WTC11 (cell line): ENCODE data around the gene TRAPPC3. TPM values are rescaled to one million over a fixed set of nuclear protein-coding genes. Genes with fewer than 3 reads are reported as not detected.

Experiments
- ATAC-seq: fragments of 200-7000 bp; cut with Tn5 transposase; 2 replicates; pipeline ENCODE4 v1.10.0; 2021; ENCODE audit warnings: mild to moderate bottlenecking, moderate library complexity
- CTCF ChIA-PET: fragments of 300-600 bp; sonication (Branson Sonifier 250); formaldehyde crosslinking; loops from one replicate; lab custom pipeline; 2021; ENCODE audit warnings: antibody characterized with exemption; lab: Charles Lee
- POLR2A ChIA-PET: fragments of 350-600 bp; sonication (Branson Sonifier 250); formaldehyde crosslinking; loops from one replicate; lab custom pipeline; 2021; ENCODE audit warnings: antibody characterized with exemption; lab: Charles Lee
- DNase-seq: peaks from one replicate; pipeline ENCODE4 v3.0.0; 2021; ENCODE audit warnings: low spot score
- H3K27ac Mint-ChIP-seq: 2 replicates; pipeline ENCODE4 v1.8.0; 2021; ENCODE audit warnings: mixed read lengths
- H3K27me3 Mint-ChIP-seq: 2 replicates; pipeline ENCODE4 v1.8.0; 2021; ENCODE audit warnings: low read depth, mild to moderate bottlenecking, moderate library complexity, mixed read lengths
- H3K36me3 Mint-ChIP-seq: 2 replicates; pipeline ENCODE4 v1.8.0; 2021; ENCODE audit warnings: mixed read lengths
- H3K4me1 Mint-ChIP-seq: 2 replicates; pipeline ENCODE4 v1.8.0; 2022; ENCODE audit warnings: mixed read lengths
- H3K4me3 Mint-ChIP-seq: 2 replicates; pipeline ENCODE4 v1.8.0; 2021; ENCODE audit warnings: mild to moderate bottlenecking, moderate library complexity, mixed read lengths
- H3K9me3 Mint-ChIP-seq: 2 replicates; pipeline ENCODE4 v1.8.0; 2021; ENCODE audit warnings: mixed read lengths
- ATF3 ChIP-seq: sonication (generic); formaldehyde crosslinking; conservative IDR thresholded peaks from 2 replicates; pipeline ENCODE4 v1.8.1; 2022; ENCODE audit warnings: mild to moderate bottlenecking, missing genetic modification reagents
- ATF6 ChIP-seq: sonication (generic); formaldehyde crosslinking; IDR thresholded peaks from 2 replicates; pipeline ENCODE4 v1.8.1; 2023; ENCODE audit warnings: mild to moderate bottlenecking, missing genetic modification reagents
- CBFB ChIP-seq: sonication (generic); formaldehyde crosslinking; IDR thresholded peaks from 2 replicates; pipeline ENCODE4 v1.8.1; 2022; ENCODE audit warnings: mild to moderate bottlenecking, low read depth, missing genetic modification reagents
- CREM ChIP-seq: sonication (generic); formaldehyde crosslinking; IDR thresholded peaks from 2 replicates; pipeline ENCODE4 v1.8.1; 2022; ENCODE audit warnings: mild to moderate bottlenecking, missing genetic modification reagents, moderate library complexity
- ESRRA ChIP-seq: sonication (generic); formaldehyde crosslinking; IDR thresholded peaks from 2 replicates; pipeline ENCODE4 v1.8.1; 2022; ENCODE audit warnings: mild to moderate bottlenecking, missing genetic modification reagents, borderline replicate concordance
- FOXK1 ChIP-seq: sonication (generic); formaldehyde crosslinking; IDR thresholded peaks from 2 replicates; pipeline ENCODE4 v1.8.0; 2022; ENCODE audit warnings: mild to moderate bottlenecking, moderate library complexity, missing genetic modification reagents
- JAZF1 ChIP-seq: fragments of 250-450 bp; sonication (Bioruptor Pico); IDR thresholded peaks from 2 replicates; pipeline ENCODE4 v1.9.0; 2021; ENCODE audit warnings: moderate library complexity, mild to moderate bottlenecking, inconsistent platforms
- KAT7 ChIP-seq: sonication (generic); formaldehyde crosslinking; IDR thresholded peaks from 2 replicates; pipeline ENCODE4 v1.8.1; 2023; ENCODE audit warnings: missing genetic modification reagents, mild to moderate bottlenecking, borderline replicate concordance
- SOX15 ChIP-seq: fragments of 250-450 bp; sonication (Bioruptor Pico); IDR thresholded peaks from 2 replicates; pipeline ENCODE4 v1.9.0; 2021; ENCODE audit warnings: mild to moderate bottlenecking
- SP1 ChIP-seq: sonication (generic); formaldehyde crosslinking; conservative IDR thresholded peaks from 2 replicates; pipeline ENCODE4 v1.8.1; 2022; ENCODE audit warnings: missing genetic modification reagents
- USF2 ChIP-seq: sonication (generic); formaldehyde crosslinking; IDR thresholded peaks from 2 replicates; pipeline ENCODE4 v1.8.1; 2023; ENCODE audit warnings: mild to moderate bottlenecking, missing genetic modification reagents, moderate library complexity
- ZNF416 ChIP-seq: fragments of 250-450 bp; sonication (Bioruptor Pico); IDR thresholded peaks from 2 replicates; pipeline ENCODE4 v1.9.0; 2021; ENCODE audit warnings: mild to moderate bottlenecking, inconsistent platforms
- total RNA-seq: library from RNA; stranded (reverse); gene quantifications from 3 replicates; pipeline ENCODE4 v1.2.3, GENCODE V29; 2021
- TF ChIP-seq, protein P1 (sequence below): sonication (generic); formaldehyde crosslinking; IDR thresholded peaks from 2 replicates; pipeline ENCODE4 v1.8.0; 2022; ENCODE audit warnings: mild to moderate bottlenecking, missing genetic modification reagents
- TF ChIP-seq, protein P2 (sequence below): fragments of 250-450 bp; sonication (Bioruptor Pico); conservative IDR thresholded peaks from 2 replicates; pipeline ENCODE4 v1.9.0; 2021; ENCODE audit warnings: mild to moderate bottlenecking
- TF ChIP-seq, protein P3 (sequence below): sonication (generic); formaldehyde crosslinking; IDR thresholded peaks from 2 replicates; pipeline ENCODE4 v1.8.1; 2023; ENCODE audit warnings: mild to moderate bottlenecking, missing genetic modification reagents, borderline replicate concordance
- TF ChIP-seq, protein P4 (sequence below): fragments of 250-450 bp; sonication (Bioruptor Pico); IDR thresholded peaks from 2 replicates; pipeline ENCODE4 v1.8.0; 2021; ENCODE audit warnings: mild to moderate bottlenecking

The TRAPPC3 gene
- total RNA-seq, 1 experiment from 2014 or later, result 48.9 TPM

DNA sequence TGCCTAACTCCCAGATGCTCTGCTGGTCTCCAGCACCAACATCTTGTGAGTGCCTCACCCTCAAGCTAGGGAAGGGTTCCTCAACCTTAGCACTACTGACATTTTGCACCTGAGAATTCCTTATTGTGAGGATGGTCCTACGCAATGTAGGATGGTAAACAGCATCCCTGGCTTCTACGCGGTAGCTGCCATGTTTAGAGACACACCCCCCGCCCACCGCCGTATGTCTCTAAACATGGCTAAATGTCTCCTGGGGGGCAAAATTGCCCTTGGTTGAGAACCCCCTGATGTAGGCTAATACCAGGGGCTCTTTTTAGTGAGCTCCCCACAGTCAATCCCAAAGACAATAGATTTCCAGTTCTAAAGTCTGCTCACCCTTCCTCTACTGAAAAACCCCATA, 4.2 kb upstream of the TRAPPC3 start (continued):
- TF ChIP-seq, protein P1, sequence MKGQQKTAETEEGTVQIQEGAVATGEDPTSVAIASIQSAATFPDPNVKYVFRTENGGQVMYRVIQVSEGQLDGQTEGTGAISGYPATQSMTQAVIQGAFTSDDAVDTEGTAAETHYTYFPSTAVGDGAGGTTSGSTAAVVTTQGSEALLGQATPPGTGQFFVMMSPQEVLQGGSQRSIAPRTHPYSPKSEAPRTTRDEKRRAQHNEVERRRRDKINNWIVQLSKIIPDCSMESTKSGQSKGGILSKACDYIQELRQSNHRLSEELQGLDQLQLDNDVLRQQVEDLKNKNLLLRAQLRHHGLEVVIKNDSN (CRISPR knock-in tag), result no peak
- no peak for TF ChIP-seq ATF6 (CRISPR knock-in tag)
- no peak for TF ChIP-seq SP1
- TF ChIP-seq KAT7, result no peak
- TF ChIP-seq ZNF416 (CRISPR knock-in tag), result no peak
- TF ChIP-seq, protein P2, sequence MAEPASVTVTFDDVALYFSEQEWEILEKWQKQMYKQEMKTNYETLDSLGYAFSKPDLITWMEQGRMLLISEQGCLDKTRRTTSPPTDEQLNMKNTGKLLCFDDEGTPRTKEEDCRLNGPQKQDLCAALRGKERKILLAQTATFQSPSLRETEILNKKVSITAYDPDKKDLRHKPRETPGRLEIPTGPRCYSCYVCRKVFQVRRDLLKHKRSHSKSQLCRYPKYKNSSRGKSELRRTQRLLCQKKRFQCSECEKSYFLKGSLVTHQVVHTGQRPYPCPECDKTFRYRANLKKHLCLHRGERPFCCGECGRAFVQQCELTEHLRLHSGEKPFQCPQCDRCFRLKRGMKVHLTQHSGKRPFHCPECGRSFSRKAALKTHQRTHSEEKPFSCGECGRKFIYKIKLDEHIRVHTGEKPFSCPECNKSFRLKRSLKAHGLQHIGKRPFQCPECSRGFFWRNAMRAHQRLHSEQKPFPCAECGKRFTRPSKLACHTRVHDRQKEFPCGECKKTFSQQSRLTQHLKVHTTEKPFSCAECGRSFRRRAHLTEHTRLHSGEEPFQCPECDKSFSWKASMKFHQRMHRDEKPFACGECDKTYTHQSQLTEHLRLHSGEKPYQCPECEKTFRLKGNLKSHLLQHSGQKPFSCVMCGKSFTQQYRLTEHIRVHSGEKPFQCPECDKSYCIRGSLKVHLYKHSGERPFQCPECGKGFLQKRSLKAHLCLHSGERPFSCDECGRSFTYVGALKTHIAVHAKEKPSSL (CRISPR knock-in tag), result no peak
- TF ChIP-seq ATF3 (CRISPR knock-in tag), result no peak
- TF ChIP-seq, protein P3, sequence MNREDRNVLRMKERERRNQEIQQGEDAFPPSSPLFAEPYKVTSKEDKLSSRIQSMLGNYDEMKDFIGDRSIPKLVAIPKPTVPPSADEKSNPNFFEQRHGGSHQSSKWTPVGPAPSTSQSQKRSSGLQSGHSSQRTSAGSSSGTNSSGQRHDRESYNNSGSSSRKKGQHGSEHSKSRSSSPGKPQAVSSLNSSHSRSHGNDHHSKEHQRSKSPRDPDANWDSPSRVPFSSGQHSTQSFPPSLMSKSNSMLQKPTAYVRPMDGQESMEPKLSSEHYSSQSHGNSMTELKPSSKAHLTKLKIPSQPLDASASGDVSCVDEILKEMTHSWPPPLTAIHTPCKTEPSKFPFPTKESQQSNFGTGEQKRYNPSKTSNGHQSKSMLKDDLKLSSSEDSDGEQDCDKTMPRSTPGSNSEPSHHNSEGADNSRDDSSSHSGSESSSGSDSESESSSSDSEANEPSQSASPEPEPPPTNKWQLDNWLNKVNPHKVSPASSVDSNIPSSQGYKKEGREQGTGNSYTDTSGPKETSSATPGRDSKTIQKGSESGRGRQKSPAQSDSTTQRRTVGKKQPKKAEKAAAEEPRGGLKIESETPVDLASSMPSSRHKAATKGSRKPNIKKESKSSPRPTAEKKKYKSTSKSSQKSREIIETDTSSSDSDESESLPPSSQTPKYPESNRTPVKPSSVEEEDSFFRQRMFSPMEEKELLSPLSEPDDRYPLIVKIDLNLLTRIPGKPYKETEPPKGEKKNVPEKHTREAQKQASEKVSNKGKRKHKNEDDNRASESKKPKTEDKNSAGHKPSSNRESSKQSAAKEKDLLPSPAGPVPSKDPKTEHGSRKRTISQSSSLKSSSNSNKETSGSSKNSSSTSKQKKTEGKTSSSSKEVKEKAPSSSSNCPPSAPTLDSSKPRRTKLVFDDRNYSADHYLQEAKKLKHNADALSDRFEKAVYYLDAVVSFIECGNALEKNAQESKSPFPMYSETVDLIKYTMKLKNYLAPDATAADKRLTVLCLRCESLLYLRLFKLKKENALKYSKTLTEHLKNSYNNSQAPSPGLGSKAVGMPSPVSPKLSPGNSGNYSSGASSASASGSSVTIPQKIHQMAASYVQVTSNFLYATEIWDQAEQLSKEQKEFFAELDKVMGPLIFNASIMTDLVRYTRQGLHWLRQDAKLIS (CRISPR knock-in tag), result no peak
- TF ChIP-seq CREM (CRISPR knock-in tag), result no peak

- peaks cover 37% of the 10 kb centered on the region for H3K27me3 Mint-ChIP-seq
- H3K4me3 Mint-ChIP-seq, result no peak overlapping the region
- H3K36me3 Mint-ChIP-seq, result peaks cover 3% of the 10 kb centered on the region
- no peak overlapping the region for H3K27ac Mint-ChIP-seq
- TF ChIP-seq USF2 (no peak), ESRRA (CRISPR knock-in tag) (no peak), SOX15 (CRISPR knock-in tag) (no peak), FOXK1 (CRISPR knock-in tag) (no peak), JAZF1 (no peak), CBFB (no peak)
- TF ChIP-seq, protein P4, sequence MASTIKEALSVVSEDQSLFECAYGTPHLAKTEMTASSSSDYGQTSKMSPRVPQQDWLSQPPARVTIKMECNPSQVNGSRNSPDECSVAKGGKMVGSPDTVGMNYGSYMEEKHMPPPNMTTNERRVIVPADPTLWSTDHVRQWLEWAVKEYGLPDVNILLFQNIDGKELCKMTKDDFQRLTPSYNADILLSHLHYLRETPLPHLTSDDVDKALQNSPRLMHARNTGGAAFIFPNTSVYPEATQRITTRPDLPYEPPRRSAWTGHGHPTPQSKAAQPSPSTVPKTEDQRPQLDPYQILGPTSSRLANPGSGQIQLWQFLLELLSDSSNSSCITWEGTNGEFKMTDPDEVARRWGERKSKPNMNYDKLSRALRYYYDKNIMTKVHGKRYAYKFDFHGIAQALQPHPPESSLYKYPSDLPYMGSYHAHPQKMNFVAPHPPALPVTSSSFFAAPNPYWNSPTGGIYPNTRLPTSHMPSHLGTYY (CRISPR knock-in tag), result no peak
- TF ChIP-seq, protein P1 (CRISPR knock-in tag), result no peak
- TF ChIP-seq, protein P3 (CRISPR knock-in tag), result no peak
- TF ChIP-seq, all 79 proteins: peak for 0
- no peaks in the 10 kb centered on the region for H3K9me3 Mint-ChIP-seq
- ChIA-PET CTCF (interaction anchor here (1.2 to 5.4 kb wide), 6 partner anchors 9 to 134 kb away, joined by 4 to 213 read pairs (median 56); no protein-coding TSS in a partner anchor), POLR2A (no interaction called here)
- ATAC-seq (no peak), DNase-seq (no peak)
- peaks cover 38% of the 10 kb centered on the region for H3K4me1 Mint-ChIP-seq
These were observed 2.5 kb upstream of the TRAPPC3 start for GRCh38 chr1:36151845-36152203.
